Hematopoietic multipotent progenitor cell treated with erythropoietin and hydrocortisone succinate and interleukin-3 and kit ligand, for 15 days (in vitro differentiated cells): Measurements from ENCODE around the gene RNF217.
"Not testable (repeated sequence)": the region's sequence is repeated elsewhere in the genome, so short reads cannot be mapped to it uniquely, and the experiment has no call there.

Experiments
- DNase-seq: peaks from one replicate; pipeline ENCODE4 v3.0.0-alpha.2; 2015; ENCODE audit warnings: low spot score

Gene RNF217

DNA sequence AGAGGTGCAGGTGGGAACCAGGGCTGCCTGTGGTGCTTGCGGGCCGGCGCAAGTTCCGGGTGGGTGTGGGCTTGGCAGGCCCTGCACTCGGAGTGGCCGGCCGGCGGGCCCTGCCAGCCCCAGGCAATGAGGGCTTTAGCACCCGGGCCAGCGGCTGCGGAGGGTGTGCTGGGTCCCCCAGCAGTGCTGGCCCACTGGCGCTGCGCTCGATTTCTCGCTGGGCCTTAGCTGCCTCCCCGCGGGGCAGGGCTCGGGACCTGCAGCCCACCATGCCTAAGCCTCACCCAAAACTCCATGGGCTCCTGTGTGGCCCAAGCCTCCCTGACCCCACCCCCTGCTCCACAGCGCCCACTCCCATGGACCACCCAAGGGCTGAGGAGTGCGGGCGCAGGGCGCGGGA, 163.6 kb downstream of the RNF217 start:
- not testable (repeated sequence) for DNase-seq

GRCh38 chr6:125129354-125129753, 167.1 kb downstream of the RNF217 start:
- DNase-seq = no peak

GRCh38 chr6:125132058-125132457, 169.8 kb downstream of the RNF217 start:
- no peak for DNase-seq

GRCh38 chr6:125136378-125136777, 174.1 kb downstream of the RNF217 start:
- no peak for DNase-seq

- DNase-seq = no peak
Measured at GRCh38 chr6:125138083-125138482, 175.8 kb downstream of the RNF217 start.

DNA sequence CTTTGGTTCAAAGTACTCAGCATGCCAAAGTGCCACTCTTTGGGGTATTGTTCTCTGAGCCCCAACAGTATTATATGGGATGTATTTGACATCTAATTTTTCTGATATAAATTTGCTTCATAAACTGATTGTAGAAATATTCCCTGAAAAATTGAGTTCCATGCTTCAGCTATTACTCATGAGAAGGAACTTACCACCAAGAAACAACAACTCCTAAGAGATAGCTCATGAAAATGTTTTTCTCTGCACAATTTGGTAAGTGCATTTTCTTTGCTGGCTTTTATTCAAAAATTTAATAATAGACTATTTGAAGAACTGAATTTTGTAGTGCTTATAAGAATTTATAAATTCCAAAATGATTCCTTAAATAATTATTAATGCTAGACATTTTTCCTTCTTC, 178.6 kb downstream of the RNF217 start:
- no peak for DNase-seq
